Left colon (tissue), 2 donors: ENCODE data around the gene BMF. TPM values are rescaled to one million over a fixed set of nuclear protein-coding genes. Genes with fewer than 3 reads are reported as not detected.
A peak's percentile ranks its signal among the peaks of the same experiment; 100 is the strongest.

Experiments used
- ATAC-seq: fragments of 200-7000 bp; cut with Tn5 transposase; one replicate; pipeline ENCODE4 v1.9.1; 2020; ENCODE audit warnings: mild to moderate bottlenecking, moderate library complexity
- DNase-seq, 2 donors: peaks; one replicate each; pipeline ENCODE4 v3.0.0-alpha.2; 2020
- intact Hi-C, 2 donors: fragments of 100-400 bp; cut with DNase I in 1 of 2; cut with micrococcal nuclease in 1 of 2; formaldehyde crosslinking; loops; one replicate each; pipeline versions ENCODE4 v1.11.2 to v1.14.0; 2022; cut with DNase I, micrococcal nuclease
- total RNA-seq, 2 donors: library from RNA; stranded (reverse); fragmentation: NEBNext Ultra II Directional; extraction: Animal tissue kit (Norgen Biotek cat#: 25700); gene quantifications; one replicate each; pipeline ENCODE4 v1.2.1, GENCODE V29; 2021
- donor health status: DM: no; HTN: no; CAD: no.
- donor health status: DM: yes; HTN: yes; CAD: no.

BMF gene
- total RNA-seq, 2 donors from 2014 or later = 7.0 to 25.4 TPM

GRCh38 chr15:40058476-40059140, 50.1 kb downstream of the BMF start:
- DNase-seq = peak in 1 of 2 donors; percentile 4
- intact Hi-C loops = no loop called here

GRCh38 chr15:40055576-40056293, 52.9 kb downstream of the BMF start:
- intact Hi-C loops = no loop called here
- no peak for ATAC-seq
- peak in 1 of 2 donors; percentile 10 for DNase-seq

More at GRCh38 chr15:40058476-40059140, 50.1 kb downstream of the BMF start:
- no peak for ATAC-seq

- DNase-seq (peak; percentile 50 to 67), ATAC-seq (peak; percentile 21)
- intact Hi-C loops = no loop called here
Observed at GRCh38 chr15:40054855-40055575, 53.7 kb downstream of the BMF start.

GRCh38 chr15:40054605-40054854, 54.1 kb downstream of the BMF start:
- no peak for DNase-seq
- intact Hi-C loops = no loop called here
- ATAC-seq = no peak

GRCh38 chr15:40053831-40054604, 54.7 kb downstream of the BMF start:
- intact Hi-C loops = no loop called here
- ATAC-seq (no peak), DNase-seq (peak in 1 of 2 donors; percentile 26)

GRCh38 chr15:40053079-40053830, 55.4 kb downstream of the BMF start:
- ATAC-seq = peak; percentile 50
- intact Hi-C loops = no loop called here

GRCh38 chr15:40052604-40053003, 56.1 kb downstream of the BMF start:
- DNase-seq (peak; percentile 64 to 87), ATAC-seq (peak; percentile 78)
- intact Hi-C loops = no loop called here

More at GRCh38 chr15:40053079-40053830, 55.4 kb downstream of the BMF start:
- DNase-seq = peak in 1 of 2 donors; percentile 29

- intact Hi-C loops = no loop called here
- ATAC-seq = peak; percentile 68
- DNase-seq = peak; percentile 47 to 68
Observed at GRCh38 chr15:40051616-40052415, 56.9 kb downstream of the BMF start.

- intact Hi-C loops = no loop called here
- DNase-seq (no peak), ATAC-seq (no peak)
Observed at GRCh38 chr15:40050788-40051470, 57.8 kb downstream of the BMF start.

GRCh38 chr15:40048926-40049475, 59.7 kb downstream of the BMF start:
- no peak for DNase-seq
- no peak for ATAC-seq
- intact Hi-C loops = loop anchor here in 1 of 2 donors (5.0 kb wide), 1 partner anchor 58 kb away; the partner anchor contains the start of gene BMF

- intact Hi-C loops = loop anchor here in 1 of 2 donors (5.0 kb wide), 1 partner anchor 59 kb away; the partner anchor contains the start of gene BMF
- DNase-seq = peak in 1 of 2 donors; percentile 60
- no peak for ATAC-seq
Observed at GRCh38 chr15:40048211-40048792, 60.4 kb downstream of the BMF start.

- intact Hi-C loops = loop anchor here in 1 of 2 donors (5.0 kb wide), 1 partner anchor 60 kb away; the partner anchor contains the start of gene BMF
- DNase-seq = peak; percentile 71
- peak; percentile 40 for ATAC-seq
Observed at GRCh38 chr15:40047415-40048210, 61.1 kb downstream of the BMF start.

- ATAC-seq = peak; percentile 45
Observed at GRCh38 chr15:40046721-40047414, 61.8 kb downstream of the BMF start.

GRCh38 chr15:40045572-40046217, 63.0 kb downstream of the BMF start:
- intact Hi-C loops = loop anchor here in 1 of 2 donors (5.0 kb wide), 1 partner anchor 62 kb away; the partner anchor contains the start of gene BMF
- no peak for DNase-seq
- ATAC-seq = no peak

More at GRCh38 chr15:40046721-40047414, 61.8 kb downstream of the BMF start:
- intact Hi-C loops = loop anchor here in 1 of 2 donors (5.0 kb wide), 1 partner anchor 60 kb away; the partner anchor contains the start of gene BMF
- no peak for DNase-seq
